Measurements from ENCODE around the gene TCF4.

GRCh38 chr18:55249550-55249949 lies 338.4 kb downstream of the TCF4 start:
- TF ChIP-seq CTCF (IDR thresholded peaks at IDR 0.05): no peak
- TF ChIP-seq POLR2AphosphoS5 (IDR thresholded peaks at IDR 0.05): no peak
- TF ChIP-seq POLR2A (IDR thresholded peaks at IDR 0.05): no peak

Data from stomach (tissue), 4 donors.